Psoas muscle (tissue), 8 donors: ENCODE results near the gene GSTM4. TPM values are rescaled to one million over a fixed set of nuclear protein-coding genes. Genes with fewer than 3 reads are reported as not detected.
A peak's percentile ranks its signal among the peaks of the same experiment; 100 is the strongest.

Experiments
- ATAC-seq, 4 donors: fragments of 200-7000 bp; cut with Tn5 transposase; one replicate each; pipeline ENCODE4 v1.9.1; 2020; ENCODE audit warnings: moderate library complexity in 3 of 4, mild to moderate bottlenecking in 2 of 4
- DNase-seq, 2 donors: peaks; one replicate each; pipeline ENCODE4 v3.0.0-alpha.2; 2020
- H3K27ac ChIP-seq: fragments of 200-600 bp; one replicate; pipeline ENCODE4 v1.8.0; 2022
- H3K27me3 ChIP-seq, 3 donors: fragments of 200-600 bp in 1 of 3; one replicate each; pipeline versions ENCODE4 v1.6.1 to v1.8.0; 2013 to 2022; ENCODE audit warnings: low read length in 2 of 3, mild to moderate bottlenecking in 2 of 3, moderate library complexity in 1 of 3; ENCODE audit not compliant: insufficient read depth in 3 of 3
- H3K36me3 ChIP-seq, 2 donors: fragments of 200-600 bp in 1 of 2; one replicate each; pipeline versions ENCODE4 v1.6.1 to v1.8.0; 2013 to 2022; ENCODE audit warnings: low read depth in 1 of 2, mild to moderate bottlenecking in 1 of 2, moderate library complexity in 1 of 2; ENCODE audit not compliant: insufficient read depth in 1 of 2
- H3K4me1 ChIP-seq: fragments of 200-600 bp; one replicate; pipeline ENCODE4 v1.8.0; 2022
- H3K4me3 ChIP-seq: fragments of 200-600 bp; one replicate; pipeline ENCODE4 v1.8.0; 2022; ENCODE audit warnings: mild to moderate bottlenecking
- H3K9me3 ChIP-seq: fragments of 200-600 bp; one replicate; pipeline ENCODE4 v1.8.0; 2022
- CTCF ChIP-seq: fragments of 200-600 bp; IDR thresholded peaks from one replicate; pipeline ENCODE4 v1.8.0; 2022; ENCODE audit warnings: antibody characterized with exemption
- WGBS, 3 donors: extraction: QIAGEN DNeasy Blood & Tissue Kit; methylation state at CpG; one replicate each; pipeline versions ENCODE4 v1.1.6 to v1.1.7; 2013; 5-methylcytosine and 5-hydroxymethylcytosine counted together
- intact Hi-C, 2 donors: fragments of 100-400 bp; cut with DNase I; formaldehyde crosslinking; loops; one replicate each; pipeline versions ENCODE4 v1.11.0 to v1.14.2; 2022
- polyA plus RNA-seq, 3 donors: library from polyadenylated mRNA; stranded (reverse); fragments of 200-250 nt; gene quantifications; one replicate each; pipeline ENCODE4 v1.2.3, GENCODE V29; 2013
- total RNA-seq, 4 donors: library from RNA; stranded (reverse); fragmentation: NEBNext Ultra II Directional in 2 of 4; extraction: Animal tissue kit (Norgen Biotek cat#: 25700) in 2 of 4; gene quantifications; one replicate each; pipeline versions ENCODE4 v1.2.1 to v1.2.4, GENCODE V29; 2021 to 2023
- donor health status: healthy with polysubstance abuse.
- donor health status: DM: no; HTN: no; CAD: no; lungs with moderate emphysema.
- donor health status: Bipolar disorder and iron deficiency.
- donor health status: healthy.
- donor health status: DM: yes; HTN: yes; CAD: no.
- donor health status: DM: no; HTN: no; CAD: no.
- donor health status: DM: no; HTN: no; CAD: no.
- donor health status: DM: yes; HTN: yes; CAD: no.

Gene GSTM4
- total and polyA plus RNA-seq, 7 donors: 26.0 to 56.2 (median 42.9) TPM

GRCh38 chr1:109649491-109649914 lies 6.4 kb upstream of the GSTM4 start:
- H3K27ac ChIP-seq: no peak overlapping the region
- H3K27me3 ChIP-seq: no peaks in the 10 kb centered on the region
- intact Hi-C loops: no loop called here
- H3K4me1 ChIP-seq: no peaks in the 10 kb centered on the region
- WGBS, 3 donors: 32 to 58% (median 43%) methylated on average over 4 of the region's 4 CpGs
- ATAC-seq: peak in 1 of 4 donors; percentile 44
- peak; percentile 26 for TF ChIP-seq CTCF
- peak overlapping the region; percentile 35 for H3K4me3 ChIP-seq
- H3K9me3 ChIP-seq: no peaks in the 10 kb centered on the region
- no peaks in the 10 kb centered on the region for H3K36me3 ChIP-seq
- DNase-seq: no peak

GRCh38 chr1:109650609-109651008 lies 5.3 kb upstream of the GSTM4 start:
- ATAC-seq: no peak
- Histone ChIP-seq H3K4me1 (peaks cover 10% of the 10 kb centered on the region), H3K27ac (no peak overlapping the region), H3K9me3 (no peaks in the 10 kb centered on the region), H3K36me3 (no peaks in the 10 kb centered on the region), H3K4me3 (no peak overlapping the region), H3K27me3 (no peaks in the 10 kb centered on the region)
- WGBS, 3 donors: 91 to 95% (median 95%) methylated on average over 3 of the region's 3 CpGs
- TF ChIP-seq CTCF: no peak
- no peak for DNase-seq
- intact Hi-C loops: no loop called here

GRCh38 chr1:109652402-109652801 lies 3.5 kb upstream of the GSTM4 start:
- no peak for TF ChIP-seq CTCF
- no peak overlapping the region for H3K27ac ChIP-seq
- DNase-seq: no peak
- WGBS, 3 donors: 60 to 90% (median 89%) methylated on average over 2 of the region's 2 CpGs
- H3K9me3 ChIP-seq: no peaks in the 10 kb centered on the region
- intact Hi-C loops: no loop called here
- H3K4me3 ChIP-seq: no peak overlapping the region
- no peak for ATAC-seq
- H3K27me3 ChIP-seq: no peaks in the 10 kb centered on the region
- peaks cover 0 to 2% of the 10 kb centered on the region in 2 donors for H3K36me3 ChIP-seq
- H3K4me1 ChIP-seq: peaks cover 13% of the 10 kb centered on the region

GRCh38 chr1:109653306-109653705 lies 2.6 kb upstream of the GSTM4 start:
- 58 to 59% (median 58%) methylated on average over 2 of the region's 2 CpGs for WGBS, 3 donors
- no peak for DNase-seq
- ATAC-seq: no peak
- TF ChIP-seq CTCF: no peak
- Histone ChIP-seq H3K4me3 (no peak overlapping the region), H3K4me1 (peaks cover 14% of the 10 kb centered on the region), H3K27ac (no peak overlapping the region), H3K36me3 (peaks cover 0 to 11% of the 10 kb centered on the region in 2 donors), H3K9me3 (no peaks in the 10 kb centered on the region), H3K27me3 (no peaks in the 10 kb centered on the region)
- intact Hi-C loops: no loop called here

GRCh38 chr1:109654519-109654918 lies 1.4 kb upstream of the GSTM4 start:
- WGBS, 3 donors: 89 to 94% (median 92%) methylated on average over 12 of the region's 12 CpGs
- Histone ChIP-seq H3K36me3 (peaks cover 0 to 22% of the 10 kb centered on the region in 2 donors), H3K4me3 (no peak overlapping the region), H3K9me3 (no peaks in the 10 kb centered on the region), H3K4me1 (peaks cover 14% of the 10 kb centered on the region), H3K27ac (peak overlapping the region; percentile 97), H3K27me3 (no peaks in the 10 kb centered on the region)
- TF ChIP-seq CTCF: no peak
- DNase-seq: no peak
- intact Hi-C loops: no loop called here
- no peak for ATAC-seq
